OCI-LY3 (cell line): ENCODE results near the gene AGR2.

Experiments used
- EZH2phosphoT487 ChIP-seq: fragments of 200-600 bp; shearing (Covaris generic); IDR thresholded peaks from 2 replicates; pipeline ENCODE4 v1.6.1; 2018; ENCODE audit warnings: antibody characterized with exemption, mixed run types, low read depth
- TF ChIP-seq, protein P1 (sequence below): fragments of 200-600, 300-600 bp; sonication (generic); IDR thresholded peaks from 2 replicates; pipeline ENCODE4 v1.5.1; 2014; ENCODE audit warnings: antibody characterized with exemption, low read length, low read depth

DNA sequence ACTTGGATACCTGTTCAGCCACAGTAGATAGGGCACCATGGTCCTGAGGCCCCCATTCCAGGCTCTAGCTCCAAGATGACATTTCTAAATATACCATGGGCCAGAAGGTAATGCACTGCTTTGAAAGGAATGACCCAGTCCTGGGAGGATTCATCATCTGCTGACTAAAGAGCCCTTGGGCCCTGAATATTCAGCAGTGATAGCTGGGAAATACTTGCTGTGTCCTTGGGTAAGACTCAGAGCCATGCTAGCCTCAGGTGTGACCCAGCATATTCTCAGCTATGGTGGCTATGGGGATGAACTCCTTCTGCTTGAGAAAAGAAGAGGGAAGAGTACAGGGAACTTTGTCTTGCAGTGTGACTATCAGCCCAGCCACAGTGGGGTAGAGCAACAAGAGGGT, 21.3 kb upstream of the AGR2 start:
- TF ChIP-seq, protein P1, sequence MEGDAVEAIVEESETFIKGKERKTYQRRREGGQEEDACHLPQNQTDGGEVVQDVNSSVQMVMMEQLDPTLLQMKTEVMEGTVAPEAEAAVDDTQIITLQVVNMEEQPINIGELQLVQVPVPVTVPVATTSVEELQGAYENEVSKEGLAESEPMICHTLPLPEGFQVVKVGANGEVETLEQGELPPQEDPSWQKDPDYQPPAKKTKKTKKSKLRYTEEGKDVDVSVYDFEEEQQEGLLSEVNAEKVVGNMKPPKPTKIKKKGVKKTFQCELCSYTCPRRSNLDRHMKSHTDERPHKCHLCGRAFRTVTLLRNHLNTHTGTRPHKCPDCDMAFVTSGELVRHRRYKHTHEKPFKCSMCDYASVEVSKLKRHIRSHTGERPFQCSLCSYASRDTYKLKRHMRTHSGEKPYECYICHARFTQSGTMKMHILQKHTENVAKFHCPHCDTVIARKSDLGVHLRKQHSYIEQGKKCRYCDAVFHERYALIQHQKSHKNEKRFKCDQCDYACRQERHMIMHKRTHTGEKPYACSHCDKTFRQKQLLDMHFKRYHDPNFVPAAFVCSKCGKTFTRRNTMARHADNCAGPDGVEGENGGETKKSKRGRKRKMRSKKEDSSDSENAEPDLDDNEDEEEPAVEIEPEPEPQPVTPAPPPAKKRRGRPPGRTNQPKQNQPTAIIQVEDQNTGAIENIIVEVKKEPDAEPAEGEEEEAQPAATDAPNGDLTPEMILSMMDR: no peak
- TF ChIP-seq EZH2phosphoT487: no peak
